GM12873 (cell line): ENCODE measurements around the gene AMZ2.
A peak's percentile ranks its signal among the peaks of the same experiment; 100 is the strongest.

Source experiments
- TF ChIP-seq, protein P1 (sequence below): IDR thresholded peaks from 2 replicates; pipeline ENCODE4 v1.5.1; 2012; ENCODE audit warnings: low read depth, mild to moderate bottlenecking, moderate library complexity, low read length, control low read depth; ENCODE audit not compliant: insufficient read depth; ENCODE audit errors: missing control alignments

The AMZ2 gene

DNA sequence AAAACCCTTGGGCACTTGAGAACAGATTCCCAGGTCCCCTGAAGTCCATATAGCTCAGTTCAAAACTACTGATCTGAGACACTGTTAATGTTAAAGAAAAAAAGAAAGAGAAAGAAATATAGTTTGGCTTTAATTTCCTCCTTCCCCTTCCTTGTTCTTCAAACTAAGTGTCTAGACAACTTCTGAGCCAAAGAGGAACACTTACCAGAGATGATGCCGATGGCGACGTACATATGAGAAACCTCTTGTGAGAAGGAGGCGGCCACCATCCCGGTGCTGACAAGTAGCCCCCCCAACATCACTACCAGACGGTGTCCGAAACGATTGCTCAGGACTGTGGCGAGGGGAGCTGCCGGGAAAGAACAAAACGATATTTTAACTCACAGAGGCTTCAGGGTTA is 25.9 kb downstream of the AMZ2 start:
- TF ChIP-seq, protein P1, sequence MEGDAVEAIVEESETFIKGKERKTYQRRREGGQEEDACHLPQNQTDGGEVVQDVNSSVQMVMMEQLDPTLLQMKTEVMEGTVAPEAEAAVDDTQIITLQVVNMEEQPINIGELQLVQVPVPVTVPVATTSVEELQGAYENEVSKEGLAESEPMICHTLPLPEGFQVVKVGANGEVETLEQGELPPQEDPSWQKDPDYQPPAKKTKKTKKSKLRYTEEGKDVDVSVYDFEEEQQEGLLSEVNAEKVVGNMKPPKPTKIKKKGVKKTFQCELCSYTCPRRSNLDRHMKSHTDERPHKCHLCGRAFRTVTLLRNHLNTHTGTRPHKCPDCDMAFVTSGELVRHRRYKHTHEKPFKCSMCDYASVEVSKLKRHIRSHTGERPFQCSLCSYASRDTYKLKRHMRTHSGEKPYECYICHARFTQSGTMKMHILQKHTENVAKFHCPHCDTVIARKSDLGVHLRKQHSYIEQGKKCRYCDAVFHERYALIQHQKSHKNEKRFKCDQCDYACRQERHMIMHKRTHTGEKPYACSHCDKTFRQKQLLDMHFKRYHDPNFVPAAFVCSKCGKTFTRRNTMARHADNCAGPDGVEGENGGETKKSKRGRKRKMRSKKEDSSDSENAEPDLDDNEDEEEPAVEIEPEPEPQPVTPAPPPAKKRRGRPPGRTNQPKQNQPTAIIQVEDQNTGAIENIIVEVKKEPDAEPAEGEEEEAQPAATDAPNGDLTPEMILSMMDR, result no peak

DNA sequence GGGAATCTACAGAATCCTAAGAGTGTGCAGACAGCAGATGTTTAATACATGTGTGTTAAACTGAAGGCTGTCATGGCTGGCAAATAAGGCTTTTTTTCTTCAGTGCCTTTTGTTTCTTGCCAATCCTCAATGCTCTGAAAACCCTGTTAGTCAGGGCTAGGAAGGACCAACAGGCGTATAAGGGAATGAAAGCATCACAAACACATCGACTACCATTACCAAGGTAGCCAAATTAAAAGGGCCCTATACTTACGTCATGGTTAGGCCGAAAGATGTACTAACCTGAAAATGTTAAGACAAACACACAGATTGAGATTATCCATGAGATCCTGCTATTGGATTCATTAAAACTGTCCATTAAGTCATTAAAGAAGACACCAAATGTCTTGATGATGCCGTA is 30.0 kb downstream of the AMZ2 start:
- TF ChIP-seq, protein P1, result no peak

DNA sequence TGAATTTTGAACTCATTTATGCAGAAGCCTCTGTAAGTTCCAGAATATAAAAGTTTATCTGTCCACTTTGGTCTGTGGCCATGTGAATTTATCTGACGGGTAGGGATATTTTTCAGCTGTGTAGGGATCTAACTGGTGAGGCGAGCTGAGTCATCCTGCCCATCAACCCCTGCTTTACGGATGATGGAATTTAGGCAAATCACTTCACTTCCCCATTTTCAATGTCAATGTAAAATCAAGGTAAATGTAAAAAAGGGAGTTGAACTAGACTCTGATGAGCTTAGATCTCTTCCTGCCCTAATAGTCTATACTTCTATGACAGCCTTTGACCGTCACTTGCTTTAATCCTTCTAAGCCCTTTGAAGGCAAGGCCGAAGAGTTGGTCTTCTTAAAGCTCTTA is 40.5 kb downstream of the AMZ2 start:
- TF ChIP-seq, protein P1, result no peak

DNA sequence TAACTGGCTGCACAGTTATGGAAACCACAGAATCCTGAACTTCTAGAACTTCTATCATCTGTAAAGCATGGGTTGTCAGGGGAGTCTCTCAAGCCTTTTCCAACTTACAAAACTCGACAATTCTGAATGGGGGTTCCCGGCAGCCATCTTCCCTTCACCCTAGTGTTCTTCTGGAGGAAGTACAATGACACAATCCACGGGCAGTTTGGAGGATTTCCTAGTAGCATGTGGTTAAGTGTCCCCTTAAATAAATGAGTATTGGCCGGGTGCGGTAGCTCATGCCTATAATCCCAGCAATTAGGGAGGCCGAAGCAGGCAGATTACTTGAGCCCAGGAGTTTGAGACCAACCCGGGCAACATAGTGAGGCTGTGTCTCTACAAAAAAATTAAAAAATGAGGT is 41.0 kb downstream of the AMZ2 start:
- TF ChIP-seq, protein P1, result peak; percentile 55

GRCh38 chr17:68289473-68289872 is 41.6 kb downstream of the AMZ2 start:
- TF ChIP-seq, protein P1, result no peak

DNA sequence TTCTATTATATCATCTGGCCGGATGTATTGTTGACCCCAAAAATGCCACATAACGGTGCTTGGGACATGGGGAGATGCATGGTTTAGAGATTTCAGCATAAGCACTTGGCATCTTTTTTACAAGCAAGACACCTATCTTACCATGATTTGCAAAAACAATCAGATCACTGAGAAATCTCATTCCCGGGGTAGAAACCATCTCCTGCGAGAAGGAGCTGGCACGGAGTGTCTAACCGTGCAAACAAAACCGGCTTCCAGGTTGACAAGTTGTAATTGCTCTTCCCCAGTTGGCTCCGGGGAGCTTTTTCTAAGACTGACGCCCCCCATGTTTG is 42.1 kb downstream of the AMZ2 start:
- TF ChIP-seq, protein P1, result no peak

DNA sequence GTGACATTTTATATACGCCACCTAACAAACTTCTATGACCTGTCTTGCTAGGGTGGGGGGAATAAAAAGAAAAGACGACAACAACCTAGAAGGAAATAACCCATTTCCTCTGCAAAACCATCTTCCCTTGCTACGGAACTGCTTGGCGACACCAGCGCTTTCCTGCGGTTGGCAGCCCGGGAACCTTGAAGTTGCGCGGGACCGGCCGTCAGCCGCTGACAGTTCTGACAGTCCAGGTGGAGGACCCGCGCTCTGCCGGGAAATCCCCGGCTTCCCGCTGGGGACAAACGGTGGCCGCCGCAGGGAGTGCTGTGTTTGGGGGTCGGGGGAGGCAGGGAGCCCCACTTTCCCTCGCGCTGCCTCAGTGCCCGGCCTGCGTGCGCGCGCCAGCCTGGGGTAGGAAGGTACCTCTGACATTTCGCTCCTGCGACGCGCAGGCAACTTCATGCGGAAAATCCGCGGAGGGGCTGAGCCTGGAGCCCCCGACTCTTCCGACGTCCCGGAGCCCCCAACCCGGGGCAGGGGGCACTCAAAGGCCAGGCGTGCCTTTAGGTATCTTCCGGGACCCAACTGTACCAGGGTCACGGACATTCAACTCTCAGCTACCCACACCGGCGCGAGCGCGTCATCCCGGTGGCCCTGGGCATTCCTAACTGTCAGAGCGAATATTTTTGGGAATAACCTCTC is 42.6 kb downstream of the AMZ2 start:
- TF ChIP-seq, protein P1, result no peak
